GM18526 (cell line): ENCODE data around the gene MDH1B.

Experiments used
- POLR2A ChIP-seq: IDR thresholded peaks from 3 replicates; pipeline ENCODE4 v1.6.1; 2011; ENCODE audit not compliant: insufficient read length; ENCODE audit errors: extremely low read depth

Gene MDH1B

GRCh38 chr2:206784559-206785353, 19.6 kb upstream of the MDH1B start:
- no peak for TF ChIP-seq POLR2A

GRCh38 chr2:206783718-206784117, 18.6 kb upstream of the MDH1B start:
- TF ChIP-seq POLR2A = no peak

GRCh38 chr2:206780671-206781070, 15.5 kb upstream of the MDH1B start:
- TF ChIP-seq POLR2A = no peak

- TF ChIP-seq POLR2A = no peak
Measured at GRCh38 chr2:206776432-206776831, 11.3 kb upstream of the MDH1B start.

GRCh38 chr2:206774871-206775270, 9.7 kb upstream of the MDH1B start:
- no peak for TF ChIP-seq POLR2A

- TF ChIP-seq POLR2A = no peak
Measured at GRCh38 chr2:206766057-206766930, 1.2 kb upstream of the MDH1B start.

- no peak for TF ChIP-seq POLR2A
Measured at GRCh38 chr2:206764673-206765241, 371 bp downstream of the MDH1B start.

- no peak for TF ChIP-seq POLR2A
Measured at GRCh38 chr2:206756816-206757215, 8.3 kb downstream of the MDH1B start.

GRCh38 chr2:206740800-206741199, 24.3 kb downstream of the MDH1B start:
- TF ChIP-seq POLR2A = no peak

GRCh38 chr2:206739271-206739670, 25.9 kb downstream of the MDH1B start:
- TF ChIP-seq POLR2A = no peak

- TF ChIP-seq POLR2A = no peak
Measured at GRCh38 chr2:206736935-206737334, 28.2 kb downstream of the MDH1B start.

- no peak for TF ChIP-seq POLR2A
Measured at GRCh38 chr2:206733341-206733740, 31.8 kb downstream of the MDH1B start.

- TF ChIP-seq POLR2A = no peak
Measured at GRCh38 chr2:206728277-206729199, 36.6 kb downstream of the MDH1B start.

- no peak for TF ChIP-seq POLR2A
Measured at GRCh38 chr2:206727287-206727686, 37.8 kb downstream of the MDH1B start.

GRCh38 chr2:206723288-206723687, 41.8 kb downstream of the MDH1B start:
- TF ChIP-seq POLR2A = no peak
